H1 (cell line): ENCODE results near the gene ADNP.

Experiments used
- BRCA1 ChIP-seq: IDR thresholded peaks from 2 replicates; pipeline ENCODE4 v1.6.1; 2012; ENCODE audit warnings: low read depth, low read length, improper control_type of control experiment
- CEBPB ChIP-seq: IDR thresholded peaks from 2 replicates; pipeline ENCODE4 v1.6.1; 2012; ENCODE audit warnings: low read depth, low read length
- CTCF ChIP-seq, 3 experiments: IDR thresholded peaks; 1 replicate in 2 of 3; 2 replicates in 1 of 3; pipeline versions ENCODE4 v1.5.1 to v1.6.1; 2011; ENCODE audit warnings: low read length in 3 of 3, mild to moderate bottlenecking in 3 of 3, inconsistent platforms in 2 of 3, low read depth in 1 of 3, moderate library complexity in 1 of 3; ENCODE audit not compliant: insufficient read depth in 1 of 3; ENCODE audit errors: control extremely low read depth in 1 of 3
- EGR1 ChIP-seq: IDR thresholded peaks from 2 replicates; pipeline ENCODE4 v1.6.1; 2011; ENCODE audit warnings: low read depth, low read length, borderline replicate concordance
- JUND ChIP-seq: IDR thresholded peaks from 2 replicates; pipeline ENCODE4 v1.6.1; 2011; ENCODE audit warnings: mild to moderate bottlenecking, improper control_type of control experiment, low read length
- NANOG ChIP-seq: IDR thresholded peaks from 2 replicates; pipeline ENCODE4 v1.6.1; 2011; ENCODE audit warnings: low read length, low read depth, mild to moderate bottlenecking, inconsistent platforms; ENCODE audit not compliant: insufficient read depth, poor library complexity, severe bottlenecking
- TCF12 ChIP-seq: IDR thresholded peaks from 2 replicates; pipeline ENCODE4 v1.6.1; 2011; ENCODE audit warnings: low read depth, mild to moderate bottlenecking, low read length

DNA sequence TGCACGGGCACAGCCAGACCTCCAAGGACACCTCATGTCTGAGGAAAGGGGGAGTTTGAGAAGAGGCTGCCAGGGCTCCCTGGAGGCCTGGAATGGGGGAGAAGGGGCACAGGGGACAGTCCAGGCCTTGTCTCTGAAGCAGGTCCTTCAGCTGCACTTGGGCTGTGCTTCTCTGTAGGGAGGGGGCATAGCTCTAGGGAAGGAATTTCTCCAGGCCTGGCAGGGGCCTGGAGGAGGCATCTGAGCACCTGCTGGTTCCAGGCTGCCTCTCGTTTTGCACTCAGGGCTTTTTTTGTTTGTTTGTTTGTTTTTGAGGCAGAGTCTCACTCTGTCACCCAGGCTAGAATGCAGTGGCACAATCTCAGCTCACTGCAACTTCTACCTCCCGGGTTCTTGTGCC is 68.7 kb downstream of the ADNP start:
- TF ChIP-seq NANOG (no peak), TCF12 (no peak), CTCF (IDR thresholded peaks at IDR 0.05; ENCODE audit: control extremely low read depth in 1 of 3, insufficient read depth in 1 of 3, low read depth in 1 of 3, low read length in 3 of 3) (no peak), JUND (no peak), EGR1 (no peak), CEBPB (no peak), BRCA1 (no peak)
